Measurements from ENCODE around the gene DHX35.
"Not testable (repeated sequence)": the region's sequence is repeated elsewhere in the genome, so short reads cannot be mapped to it uniquely, and the experiment has no call there.

DHX35 gene

DNA sequence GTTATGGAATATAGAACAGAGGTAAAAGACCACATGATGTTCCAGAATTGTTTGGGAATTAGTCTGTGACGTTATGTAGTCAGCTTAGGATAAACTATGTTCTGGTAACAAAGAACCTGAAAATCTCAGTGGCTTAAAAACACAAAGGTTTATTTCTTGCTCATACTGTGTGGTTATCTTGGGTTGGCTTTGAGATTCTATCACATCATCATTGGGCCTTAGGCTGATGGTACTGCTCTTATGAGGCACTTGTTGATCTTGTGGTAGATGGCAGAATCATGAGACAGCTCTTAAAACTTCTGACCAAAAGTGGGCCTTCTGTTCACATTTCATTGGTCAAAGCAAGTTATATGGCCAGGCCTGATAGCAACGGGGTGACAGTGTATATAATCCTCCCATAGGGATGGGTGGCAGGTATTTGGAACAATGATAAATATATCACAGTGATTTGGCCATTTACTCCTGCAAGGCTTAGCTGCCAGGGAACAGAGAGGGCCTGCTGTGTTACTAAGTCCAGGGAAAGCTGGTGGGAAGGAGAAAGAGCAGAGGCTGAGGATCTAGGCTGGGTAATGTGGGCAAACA, 13.5 kb downstream of the DHX35 start:
- no peak for DNase-seq (ENCODE audit: extremely low read depth in 1 of 2, low read depth in 1 of 2)

DNA sequence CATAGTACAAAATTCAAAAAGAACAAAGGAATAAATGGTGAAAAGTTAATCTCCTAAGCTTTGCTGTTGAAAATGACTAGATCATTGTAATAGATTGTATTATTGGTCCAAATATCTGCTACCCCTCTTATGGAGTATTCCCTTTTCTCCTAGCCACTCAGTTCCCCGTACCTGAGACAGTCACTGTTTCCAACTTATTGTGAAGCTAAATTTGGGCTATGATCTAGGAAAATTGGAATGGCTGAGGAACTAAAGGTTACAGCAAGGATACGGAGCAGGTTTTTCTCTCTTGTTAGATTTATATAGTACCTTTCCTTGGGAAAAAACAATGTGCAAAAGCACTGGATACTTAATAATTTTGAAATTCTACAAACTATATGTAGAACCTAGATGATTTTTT, 17.3 kb downstream of the DHX35 start:
- no peak for DNase-seq (ENCODE audit: extremely low read depth in 1 of 2, low read depth in 1 of 2)

DNA sequence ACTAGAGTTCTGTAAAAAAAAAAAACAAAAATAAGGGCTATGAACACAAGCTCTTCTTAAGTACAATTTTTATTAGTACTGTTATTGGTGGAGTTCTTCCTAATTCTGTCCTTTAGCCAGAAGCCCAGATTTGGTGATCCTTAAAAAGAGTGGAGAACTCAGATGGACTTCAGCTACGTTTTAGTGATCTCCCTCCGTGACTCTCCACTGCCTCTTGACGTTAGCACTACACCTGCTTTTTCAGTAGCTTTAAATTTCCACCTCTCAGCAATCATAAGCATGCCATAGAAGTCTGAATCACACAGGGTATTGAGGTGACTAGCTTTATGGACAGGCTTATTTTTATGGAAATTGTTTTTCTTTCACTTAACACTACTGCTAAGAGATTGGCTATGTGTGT, 17.7 kb downstream of the DHX35 start:
- no peak for DNase-seq (ENCODE audit: extremely low read depth in 1 of 2, low read depth in 1 of 2)

DNA sequence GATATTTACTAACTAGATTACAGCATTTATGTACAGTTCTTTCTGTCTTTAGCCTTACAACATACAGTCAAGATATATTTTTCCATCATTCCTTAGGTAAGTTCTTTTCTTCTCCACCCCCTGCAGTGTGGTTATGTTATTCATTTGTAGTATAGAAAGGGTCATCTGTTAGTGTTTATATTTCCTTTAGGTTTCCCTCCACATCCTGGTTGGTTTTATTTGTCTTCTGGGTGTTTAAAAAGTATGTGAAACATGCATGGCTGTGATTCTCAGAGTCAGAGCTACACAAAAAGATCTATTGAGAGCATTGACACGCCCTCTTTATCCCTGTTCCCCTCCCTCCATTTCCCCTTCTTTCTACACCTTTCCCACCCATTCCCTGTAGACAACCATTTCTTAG, 20.1 kb downstream of the DHX35 start:
- DNase-seq (ENCODE audit: extremely low read depth in 1 of 2, low read depth in 1 of 2), result no peak

DNA sequence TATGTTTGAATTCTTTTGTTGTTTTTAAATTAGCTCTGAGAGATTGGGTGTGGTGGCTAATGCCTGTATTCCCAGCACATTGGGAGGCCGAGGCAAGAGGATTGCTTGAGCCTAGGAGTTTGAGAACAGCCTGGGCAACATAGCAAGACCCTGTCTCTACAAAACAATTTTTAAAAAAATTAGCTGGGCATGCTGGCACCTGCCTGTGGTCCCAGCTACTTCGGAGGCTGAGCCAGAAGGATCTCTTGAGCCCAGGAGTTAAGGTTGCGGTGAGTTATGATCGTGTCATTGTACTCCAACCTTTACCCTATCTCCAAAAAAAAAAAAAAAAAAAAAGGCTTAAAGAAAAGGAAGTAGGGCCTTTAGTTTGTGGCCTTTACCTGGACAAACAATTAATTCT, 22.9 kb downstream of the DHX35 start:
- DNase-seq (ENCODE audit: extremely low read depth in 1 of 2, low read depth in 1 of 2), result no peak

DNA sequence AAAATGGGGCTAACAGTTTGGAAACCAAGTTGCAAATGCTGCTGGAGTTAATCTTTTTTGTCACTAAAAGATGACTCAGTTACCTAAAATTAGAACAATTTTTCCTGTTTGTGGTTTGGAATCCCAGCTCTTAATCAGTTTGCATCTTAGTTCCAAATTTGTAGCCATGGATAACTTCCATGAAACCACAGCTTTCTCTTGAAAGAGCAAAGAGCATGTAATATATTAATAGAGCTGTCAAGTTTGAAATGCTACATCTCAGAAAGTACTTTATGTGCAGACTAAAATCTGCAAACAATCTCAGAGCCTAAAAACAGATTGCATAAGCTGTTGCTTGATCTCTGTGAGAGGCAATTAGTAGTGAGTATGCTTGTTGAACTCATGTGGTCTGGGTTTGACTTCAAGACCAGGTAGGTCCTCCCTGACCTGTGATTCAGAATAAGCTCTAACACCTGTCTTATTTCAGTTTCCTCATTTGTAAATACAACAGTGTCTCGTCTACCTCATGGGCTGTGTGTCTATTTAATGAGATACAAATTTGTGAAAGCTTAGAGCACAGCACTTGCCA, 23.5 kb downstream of the DHX35 start:
- DNase-seq (ENCODE audit: extremely low read depth in 1 of 2, low read depth in 1 of 2), result no peak

DNA sequence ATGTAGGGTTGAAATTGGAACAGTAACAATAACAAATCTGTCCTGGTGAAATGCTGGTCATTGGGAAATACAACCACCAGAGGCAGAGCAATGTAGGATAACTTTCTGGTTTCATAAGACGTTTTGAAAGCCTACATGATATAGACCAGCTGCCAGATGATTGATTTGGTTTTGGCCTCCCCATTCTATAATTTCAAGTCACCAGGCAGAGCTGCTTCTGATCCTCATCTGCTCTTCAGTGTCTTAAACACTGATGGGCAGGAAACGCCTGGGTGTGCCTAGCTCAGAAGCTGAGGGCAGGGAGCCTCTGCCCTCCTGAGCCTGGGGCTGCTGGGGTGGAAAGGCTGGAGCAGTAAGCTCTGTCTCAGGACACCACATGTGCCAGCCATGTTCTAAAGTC, 24.5 kb downstream of the DHX35 start:
- DNase-seq (ENCODE audit: extremely low read depth in 1 of 2, low read depth in 1 of 2), result no peak

DNA sequence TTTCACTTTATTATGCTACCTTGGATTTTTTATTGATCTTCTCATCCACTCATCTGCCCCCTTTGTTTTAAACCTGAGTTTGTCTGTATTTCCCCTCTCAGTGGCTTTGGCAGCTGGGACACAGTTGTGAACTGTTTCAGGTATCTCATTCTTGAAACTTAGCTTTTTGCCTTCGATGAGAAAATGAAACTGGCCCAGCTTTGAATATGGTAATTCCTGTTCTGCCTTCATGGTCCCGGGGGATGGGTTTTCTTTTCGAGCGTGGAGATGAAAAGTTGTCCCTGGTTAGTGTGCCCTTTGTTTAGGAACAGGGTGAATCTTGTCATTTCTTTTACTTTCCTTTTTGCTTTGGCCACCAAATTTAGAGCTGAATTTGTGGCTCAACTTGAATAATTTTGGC, 25.6 kb downstream of the DHX35 start:
- no peak for DNase-seq (ENCODE audit: extremely low read depth in 1 of 2, low read depth in 1 of 2)

DNA sequence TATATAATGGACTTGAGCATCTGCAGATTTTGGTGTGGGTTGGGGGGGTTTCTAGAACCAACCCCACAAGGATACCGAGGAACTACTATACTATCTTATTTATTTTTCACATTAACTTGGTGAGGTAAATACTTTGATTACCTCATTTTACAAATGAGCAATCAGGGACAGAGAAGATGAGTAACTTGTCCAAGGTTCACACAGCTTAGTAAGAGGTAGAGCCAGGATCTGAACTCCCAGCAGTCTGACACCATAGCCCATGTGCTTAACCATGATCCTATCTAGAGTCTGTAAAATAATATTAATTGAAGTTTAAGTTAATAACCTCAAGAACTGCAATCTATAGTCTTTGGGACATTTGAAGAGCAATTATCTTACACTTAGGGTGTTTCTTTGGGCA, 28.6 kb downstream of the DHX35 start:
- no peak for DNase-seq (ENCODE audit: extremely low read depth in 1 of 2, low read depth in 1 of 2)

DNA sequence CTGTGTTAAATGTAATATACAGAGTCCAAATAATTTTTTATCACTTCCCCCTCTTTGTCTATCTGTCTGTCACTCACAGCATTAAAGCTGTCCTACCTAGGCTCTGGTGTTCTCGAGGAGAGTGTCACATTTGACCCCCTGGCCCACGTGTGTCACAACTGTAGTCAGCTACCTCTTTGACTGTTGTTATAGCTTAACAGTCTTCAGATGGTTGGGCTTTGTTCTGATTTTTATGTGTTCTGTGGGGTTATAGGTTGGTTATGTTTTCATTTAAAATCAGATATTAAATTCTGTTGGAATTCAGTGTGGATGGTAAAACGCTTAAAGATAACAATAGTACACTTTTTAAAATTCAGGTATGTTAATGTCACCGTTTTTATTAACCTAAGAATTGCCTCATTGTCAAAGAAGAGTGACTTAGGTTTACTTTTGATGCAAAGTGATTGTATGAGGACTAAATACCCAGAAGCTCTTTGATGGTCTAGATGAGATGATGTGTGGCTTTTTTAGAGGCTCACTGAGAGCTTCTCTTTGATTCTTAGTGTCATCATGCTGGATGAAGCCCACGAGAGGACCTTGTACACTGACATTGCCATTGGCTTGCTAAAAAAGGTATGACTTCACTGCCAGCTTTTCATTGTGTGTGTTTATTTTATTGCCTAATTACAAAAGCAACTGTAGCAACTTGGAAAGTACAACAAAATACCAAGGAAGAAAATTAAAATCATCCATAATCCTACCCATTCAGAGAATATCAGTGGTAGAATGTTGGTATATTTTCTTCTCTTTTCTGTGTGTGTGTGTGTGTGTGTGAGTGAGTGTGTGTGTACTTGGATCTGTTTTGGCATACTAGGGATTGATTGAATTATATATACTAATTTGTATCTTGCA, 29.9 kb downstream of the DHX35 start:
- DNase-seq (ENCODE audit: extremely low read depth in 1 of 2, low read depth in 1 of 2), result no peak

DNA sequence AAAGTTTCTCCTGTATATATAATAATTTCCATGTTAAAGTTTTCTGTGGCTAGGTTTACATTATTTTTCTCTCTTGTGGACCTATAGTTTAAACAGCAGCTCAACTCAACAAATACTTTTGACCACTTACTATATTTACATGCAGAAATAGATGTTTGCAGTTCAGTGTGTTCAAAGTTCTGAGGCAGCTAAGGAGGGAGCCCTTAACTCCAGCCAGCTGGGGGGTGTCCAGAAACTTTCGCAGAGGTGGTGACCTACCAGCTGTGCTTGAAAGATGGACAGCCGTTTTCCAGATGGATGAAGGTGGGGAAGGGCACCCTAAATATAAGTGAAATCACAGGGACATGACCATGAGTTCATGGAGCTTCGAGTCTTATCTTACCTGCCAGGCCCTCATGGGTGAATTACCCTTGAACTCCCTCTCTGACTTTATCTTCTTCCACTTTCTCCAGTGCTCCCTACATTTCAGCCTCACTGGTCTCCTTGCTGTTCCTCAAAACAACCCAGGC, 33.4 kb downstream of the DHX35 start:
- DNase-seq (ENCODE audit: extremely low read depth in 1 of 2, low read depth in 1 of 2), result no peak

DNA sequence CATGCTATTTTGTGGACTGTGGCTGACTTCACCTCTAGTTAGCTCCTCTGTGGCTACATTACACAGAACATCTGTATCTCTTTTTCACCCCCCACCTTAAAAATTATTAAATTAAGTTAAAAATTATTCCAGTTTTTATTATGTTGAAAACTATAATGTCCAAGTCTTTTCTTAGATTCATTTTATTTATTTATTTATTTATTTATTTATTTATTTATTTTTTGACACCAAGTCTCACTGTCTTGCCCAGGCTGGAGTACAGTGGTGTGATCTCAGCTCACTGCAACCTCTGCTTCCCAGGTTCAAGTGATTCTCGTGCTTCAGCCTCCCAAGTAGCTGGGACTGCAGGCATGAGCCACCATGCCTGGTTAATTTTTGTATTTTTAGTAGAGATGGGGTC, 34.7 kb downstream of the DHX35 start:
- not testable (repeated sequence) for DNase-seq (ENCODE audit: extremely low read depth in 1 of 2, low read depth in 1 of 2)

DNA sequence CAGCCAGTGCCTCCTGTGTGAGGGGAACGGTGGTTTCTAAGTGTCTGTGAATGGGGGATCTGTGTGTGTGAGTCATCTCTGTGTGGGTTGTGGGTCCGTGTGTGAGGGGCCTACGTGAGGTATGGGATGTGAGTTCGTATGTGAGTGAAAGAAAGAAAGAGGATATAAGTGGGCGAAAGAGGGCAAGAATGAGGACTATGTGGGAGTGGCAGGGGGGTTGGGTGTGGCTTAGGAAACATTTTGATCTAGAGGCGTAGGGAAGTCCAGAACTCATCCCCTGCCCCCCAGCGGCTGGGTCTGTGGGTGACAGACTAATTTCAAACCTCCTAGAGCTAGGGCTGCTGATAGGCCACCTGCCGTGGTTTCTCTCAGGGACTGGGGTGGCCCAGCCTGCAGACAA, 35.5 kb downstream of the DHX35 start:
- DNase-seq (ENCODE audit: extremely low read depth in 1 of 2, low read depth in 1 of 2), result peak; percentile 79 to 86

DNA sequence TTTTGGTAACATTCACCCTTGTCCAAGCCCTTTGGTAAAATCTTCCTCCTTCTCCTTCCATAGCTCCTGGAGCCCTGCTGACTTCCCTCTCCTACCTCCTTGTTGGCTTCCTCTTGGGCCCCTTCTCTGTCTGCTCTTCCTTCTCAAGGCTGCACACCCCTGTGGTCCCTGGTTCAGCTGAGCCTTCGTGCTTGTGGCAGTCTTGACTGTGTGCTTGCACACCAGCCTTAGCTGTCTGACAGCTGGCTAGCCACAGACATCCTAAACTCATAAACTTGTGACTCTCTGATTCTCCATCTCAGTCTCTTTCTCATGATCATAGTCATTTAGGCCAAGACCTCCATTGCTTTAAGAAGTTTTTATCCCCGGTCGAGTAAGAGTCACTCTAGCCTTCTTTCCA, 37.1 kb downstream of the DHX35 start:
- DNase-seq (ENCODE audit: extremely low read depth in 1 of 2, low read depth in 1 of 2), result no peak

DNA sequence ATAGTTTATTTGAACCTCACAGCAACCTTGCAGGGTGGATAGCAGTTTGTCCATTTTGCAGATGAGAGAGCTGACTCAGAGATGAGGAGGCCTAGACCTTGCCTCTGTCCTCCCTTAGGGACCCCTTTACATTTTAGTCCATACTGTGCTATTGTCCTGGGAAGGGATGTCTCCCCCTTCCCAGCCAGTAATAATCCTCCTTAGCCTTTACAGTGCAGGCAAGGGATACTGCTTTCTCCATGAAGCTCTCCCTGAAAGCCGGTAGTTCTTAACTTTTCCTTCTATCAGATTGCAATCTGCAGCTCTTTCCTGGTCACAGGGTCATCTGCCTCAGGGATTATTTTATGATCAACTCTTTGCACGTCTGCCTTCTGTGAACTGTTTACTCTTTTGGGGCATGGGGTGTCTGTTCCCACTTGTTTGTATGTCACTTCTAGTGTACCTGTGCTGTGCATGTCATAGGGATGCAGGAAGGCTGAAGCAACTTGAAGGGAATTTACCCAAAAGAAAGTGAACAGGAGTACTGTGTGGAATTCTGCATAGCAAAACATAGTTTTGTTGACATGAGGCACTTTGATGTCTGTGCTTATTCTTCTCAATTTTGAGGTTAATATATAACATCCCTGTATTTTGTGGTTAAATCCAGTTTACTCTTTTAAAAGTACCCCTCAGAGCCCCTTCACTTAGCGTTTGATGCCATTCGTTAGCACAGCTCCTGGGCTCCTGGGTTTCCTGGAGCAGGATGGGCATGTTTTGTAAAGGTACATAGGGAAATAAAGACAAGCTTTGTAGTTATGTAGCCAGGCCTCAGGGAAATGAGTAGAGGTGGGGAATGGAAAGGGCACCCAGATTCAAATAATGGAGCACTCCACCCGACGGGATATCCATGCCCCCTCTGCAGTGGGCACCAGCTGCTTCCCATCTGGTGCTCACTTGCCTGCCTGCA, 38.1 kb downstream of the DHX35 start:
- no peak for DNase-seq (ENCODE audit: extremely low read depth in 1 of 2, low read depth in 1 of 2)

DNA sequence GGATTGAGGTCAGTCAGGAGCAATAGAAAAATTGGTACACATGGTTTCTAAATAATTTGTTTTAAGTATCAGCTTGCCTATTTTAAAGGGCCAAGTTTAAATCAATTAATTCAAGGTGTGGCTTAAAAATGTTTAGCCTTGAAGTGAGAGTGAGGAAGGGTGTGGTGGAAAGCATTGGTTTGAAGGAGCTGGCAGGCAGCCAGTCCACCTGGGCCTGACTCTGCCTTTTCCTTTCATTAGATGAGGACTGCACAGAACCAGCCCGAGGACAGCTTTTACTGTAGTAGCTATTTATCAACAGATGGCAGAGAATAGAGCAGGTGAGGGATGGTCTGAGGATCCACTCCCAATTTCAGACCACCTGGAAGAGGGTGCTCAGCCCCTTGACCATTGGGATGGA, 42.4 kb downstream of the DHX35 start:
- DNase-seq (ENCODE audit: extremely low read depth in 1 of 2, low read depth in 1 of 2), result no peak

DNA sequence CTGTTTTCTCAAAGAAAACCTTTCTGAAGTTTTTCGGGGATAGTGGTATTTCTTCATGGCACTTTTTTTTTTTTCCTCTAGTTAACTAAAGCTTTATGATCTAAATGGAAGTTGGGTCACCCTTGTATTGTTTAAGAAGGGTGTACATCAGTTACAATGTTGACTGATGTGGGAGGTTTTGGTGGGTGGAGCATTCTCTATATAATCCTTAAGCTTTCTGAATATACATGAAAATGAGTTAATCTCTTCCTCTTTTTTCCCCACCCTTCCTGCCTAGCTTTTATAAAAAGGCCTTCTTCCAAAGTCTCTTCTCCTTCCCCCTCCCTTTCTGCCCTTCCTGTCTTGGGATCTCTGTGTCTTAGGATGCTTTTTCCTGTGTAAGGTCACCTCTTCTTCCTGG, 47.2 kb downstream of the DHX35 start:
- no peak for DNase-seq (ENCODE audit: extremely low read depth in 1 of 2, low read depth in 1 of 2)

DNA sequence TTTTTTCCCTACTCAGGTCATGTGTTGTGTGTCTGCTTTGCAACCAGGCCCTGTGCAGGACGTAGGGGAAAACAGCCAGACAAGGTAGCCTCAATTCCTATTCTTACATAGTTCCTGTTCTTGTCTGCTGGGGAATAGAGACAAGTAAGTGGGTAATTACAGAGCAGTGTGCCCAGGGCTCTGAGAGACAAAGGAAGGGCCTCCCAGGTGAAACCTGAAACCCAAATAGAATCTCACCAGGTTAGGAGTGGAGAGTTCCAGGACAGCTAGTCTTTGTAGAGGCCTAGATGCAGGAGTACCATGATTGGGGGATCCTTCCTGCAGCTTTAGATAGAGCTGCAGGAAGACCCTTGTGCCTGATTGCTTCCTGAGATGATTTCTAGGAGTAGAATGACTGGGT, 48.4 kb downstream of the DHX35 start:
- DNase-seq (ENCODE audit: extremely low read depth in 1 of 2, low read depth in 1 of 2), result no peak

DNA sequence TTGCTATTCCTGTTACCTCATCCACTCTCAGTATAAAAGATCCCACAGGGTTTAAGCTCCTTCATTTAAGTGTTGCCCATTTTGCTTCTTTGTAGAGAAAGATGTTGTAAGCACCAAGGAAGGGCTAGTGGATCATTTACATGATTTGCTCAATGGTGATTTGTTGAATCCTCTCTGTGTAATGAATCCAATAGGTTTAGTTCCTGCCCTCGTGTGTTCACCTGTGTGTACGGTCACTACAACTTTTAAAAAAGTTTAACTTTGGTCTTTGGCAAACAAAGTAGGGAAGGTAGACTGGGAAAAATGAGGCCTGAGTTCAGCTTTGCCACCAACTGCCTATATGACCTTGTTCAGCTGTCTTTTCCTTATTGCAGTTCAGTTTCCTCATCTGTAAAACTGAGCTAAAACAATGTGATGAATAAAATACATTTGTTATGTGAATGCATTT, 51.5 kb downstream of the DHX35 start:
- DNase-seq (ENCODE audit: extremely low read depth in 1 of 2, low read depth in 1 of 2), result no peak

DNA sequence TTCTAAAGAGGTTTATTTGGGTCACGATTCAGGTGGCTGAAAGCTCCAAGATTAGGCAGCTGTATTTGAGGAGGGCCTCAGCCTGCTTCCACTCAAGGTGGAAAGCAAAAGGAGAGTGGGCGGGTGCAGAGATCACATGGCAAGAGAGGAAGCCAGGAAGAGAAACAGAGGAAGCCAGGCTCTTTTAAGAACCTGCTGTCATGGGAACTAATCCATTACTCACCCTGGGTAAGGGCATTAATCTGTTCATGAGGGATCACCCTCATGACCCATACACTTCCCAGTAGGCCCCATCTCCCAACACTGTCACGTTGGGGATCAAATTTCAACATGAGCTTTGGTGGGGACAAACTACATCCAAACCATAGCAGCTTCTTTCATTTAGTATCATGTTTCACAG, 53.9 kb downstream of the DHX35 start:
- no peak for DNase-seq (ENCODE audit: extremely low read depth in 1 of 2, low read depth in 1 of 2)

DNA sequence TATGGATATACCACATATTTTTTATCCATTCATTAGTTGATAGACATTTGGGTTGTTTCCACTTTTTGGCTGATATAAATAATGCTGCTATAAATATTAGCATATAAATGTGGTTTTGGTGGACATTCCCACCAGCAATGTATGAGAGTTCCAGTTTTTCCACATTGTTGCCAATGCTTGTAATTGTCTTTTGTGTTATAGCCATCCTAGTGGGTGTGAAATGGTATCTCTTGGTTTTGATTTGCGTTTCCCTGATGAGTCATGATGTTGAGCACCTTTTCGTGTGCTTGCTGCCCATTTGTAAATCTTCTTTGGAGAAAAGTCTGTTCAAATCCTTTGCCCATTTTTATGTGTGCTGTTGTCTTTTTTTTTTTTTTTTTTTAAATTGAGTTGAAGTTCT, 54.4 kb downstream of the DHX35 start:
- no peak for DNase-seq (ENCODE audit: extremely low read depth in 1 of 2, low read depth in 1 of 2)

All from stimulated activated CD8-positive, alpha-beta memory T cell treated with anti-CD3 and anti-CD28 coated beads, Interleukin-7, amount 100 ng/mL, for 48 hours (primary cell).